ENCODE results near the gene SPEM3.

SPEM3 gene

GRCh38 chr17:7403977-7404736 lies 24.5 kb upstream of the SPEM3 start, which contains the start of gene TMEM256:
TSS of gene TMEM256 (minus strand) at chr17:7404097. CDS start at chr17:7404084, 13 bp downstream.
- peak; percentile 87 to 92 (median 88) for DNase-seq

- DNase-seq: peak; percentile 65 to 70 (median 68)
These were observed 23.8 kb upstream of the SPEM3 start for GRCh38 chr17:7404737-7405349.

GRCh38 chr17:7405350-7406234 lies 23.1 kb upstream of the SPEM3 start:
- no peak for DNase-seq

- DNase-seq: no peak
These were observed 22.3 kb upstream of the SPEM3 start for GRCh38 chr17:7406235-7406825.

GRCh38 chr17:7407082-7407481 lies 21.6 kb upstream of the SPEM3 start:
- no peak for DNase-seq

GRCh38 chr17:7407485-7408251 lies 21.0 kb upstream of the SPEM3 start, which contains the start of gene NLGN2:
TSS of gene NLGN2 (plus strand) at chr17:7407845. CDS start at chr17:7408256, 411 bp downstream.
- no peak for DNase-seq

- DNase-seq: no peak
These were observed 20.4 kb upstream of the SPEM3 start for GRCh38 chr17:7408252-7408727.

GRCh38 chr17:7408863-7409262 lies 19.8 kb upstream of the SPEM3 start:
- DNase-seq: no peak

- DNase-seq: no peak
These were observed 18.9 kb upstream of the SPEM3 start for GRCh38 chr17:7409716-7410115.

GRCh38 chr17:7410634-7411426 lies 17.8 kb upstream of the SPEM3 start:
- DNase-seq: no peak

GRCh38 chr17:7411427-7411750 lies 17.3 kb upstream of the SPEM3 start:
- no peak for DNase-seq

- no peak for DNase-seq
These were observed 15.2 kb upstream of the SPEM3 start for GRCh38 chr17:7413346-7413985.

- DNase-seq: no peak
These were observed 13.8 kb upstream of the SPEM3 start for GRCh38 chr17:7414837-7415236.

- no peak for DNase-seq
These were observed 12.9 kb upstream of the SPEM3 start for GRCh38 chr17:7415784-7416183.

- no peak for DNase-seq
These were observed 12.3 kb upstream of the SPEM3 start for GRCh38 chr17:7416323-7416722.

- DNase-seq: no peak
These were observed 11.5 kb upstream of the SPEM3 start for GRCh38 chr17:7417056-7417655.

- DNase-seq: no peak
These were observed 10.0 kb upstream of the SPEM3 start for GRCh38 chr17:7418472-7419152.

- no peak for DNase-seq
These were observed 8.6 kb upstream of the SPEM3 start, which contains the start of gene SPEM1 for GRCh38 chr17:7419819-7420610. TSS of gene SPEM1 (plus strand) at chr17:7420324. CDS start at chr17:7420385, 61 bp downstream.

GRCh38 chr17:7421186-7421585 lies 7.5 kb upstream of the SPEM3 start:
- no peak for DNase-seq
